GM21381 (cell line): Measurements from ENCODE around the gene NCKAP5.

Source experiments
- ATAC-seq: cut with Tn5 transposase; IDR thresholded peaks from one replicate; pipeline ENCODE4 v1.9.1; 2021; ENCODE audit warnings: mild to moderate bottlenecking, moderate library complexity; ENCODE audit not compliant: unreplicated experiment

NCKAP5 gene

DNA sequence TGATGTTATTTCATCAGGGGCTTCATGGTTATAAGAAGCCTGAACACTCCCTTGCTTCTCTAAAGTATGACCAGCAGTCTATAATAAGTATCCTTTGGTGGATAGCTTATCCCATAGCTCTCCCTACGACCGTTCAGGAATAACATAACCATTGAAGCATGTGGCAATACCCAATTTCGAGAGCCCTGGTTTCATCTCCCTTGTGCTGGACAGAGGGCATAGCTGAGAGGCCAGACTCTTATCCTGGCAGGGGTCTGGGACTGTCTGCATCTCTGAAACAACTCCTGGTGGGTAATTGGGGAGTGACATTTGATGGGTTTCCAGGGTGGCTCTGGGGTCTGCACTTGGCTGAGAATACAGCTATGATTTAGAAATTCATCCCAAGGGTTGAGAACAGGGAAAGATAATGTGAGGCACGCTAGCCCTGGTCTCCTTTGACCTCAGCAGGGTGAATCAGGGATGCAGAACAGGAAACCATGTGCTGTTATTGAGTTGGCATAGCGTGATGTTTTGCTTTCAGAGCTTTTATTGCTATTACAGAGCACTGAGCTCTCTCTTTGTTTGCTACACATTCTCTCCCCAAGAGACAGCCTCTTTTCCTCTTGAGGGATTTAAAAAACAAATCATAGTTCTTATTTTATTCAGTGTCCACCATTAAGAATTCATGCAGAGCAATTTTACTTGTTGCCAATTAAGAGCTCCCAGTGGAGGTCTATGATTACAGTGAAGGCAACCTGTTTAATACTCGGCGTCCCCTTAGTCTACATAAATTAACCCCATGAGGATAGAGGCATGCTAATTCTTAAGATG lies 274.5 kb downstream of the NCKAP5 start:
- ATAC-seq, result no peak

DNA sequence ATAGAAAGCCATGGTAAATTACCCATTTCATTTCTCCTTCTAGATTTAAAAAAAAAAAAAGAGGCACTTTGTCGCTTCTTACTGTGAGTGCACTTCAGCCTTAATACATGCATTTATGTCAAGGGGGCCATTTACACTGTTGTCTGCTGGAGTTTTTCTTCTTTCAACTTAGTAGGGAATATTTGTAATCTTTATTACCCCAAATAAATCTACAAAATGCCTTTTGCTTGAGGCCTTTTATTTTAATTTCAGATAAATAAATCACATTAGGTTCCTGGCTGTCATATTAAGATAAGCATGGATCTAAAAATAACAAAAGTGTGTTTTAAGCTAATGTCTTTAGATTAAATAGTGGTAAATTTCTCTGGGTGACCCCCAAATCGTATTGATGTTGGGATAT lies 276.0 kb downstream of the NCKAP5 start:
- no peak for ATAC-seq

DNA sequence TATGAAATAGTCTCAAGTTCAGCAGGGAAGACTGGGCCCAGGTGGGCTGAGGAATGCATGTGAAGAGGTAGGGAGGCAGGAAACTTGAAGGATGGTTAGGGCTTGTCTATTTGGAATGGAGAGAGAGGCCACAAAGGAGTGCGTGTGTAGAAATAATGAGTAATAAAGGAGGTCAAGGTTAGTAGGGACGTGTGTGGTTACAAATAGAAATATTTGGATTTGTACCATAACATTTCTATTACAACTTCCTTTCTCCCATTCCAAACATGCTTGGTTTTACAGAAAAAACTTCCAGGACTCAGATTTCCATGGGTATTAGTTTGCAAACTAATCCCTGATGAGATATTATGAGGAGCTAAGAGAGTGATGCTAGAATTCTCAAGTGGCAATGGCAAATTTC lies 280.6 kb downstream of the NCKAP5 start:
- ATAC-seq, result no peak

DNA sequence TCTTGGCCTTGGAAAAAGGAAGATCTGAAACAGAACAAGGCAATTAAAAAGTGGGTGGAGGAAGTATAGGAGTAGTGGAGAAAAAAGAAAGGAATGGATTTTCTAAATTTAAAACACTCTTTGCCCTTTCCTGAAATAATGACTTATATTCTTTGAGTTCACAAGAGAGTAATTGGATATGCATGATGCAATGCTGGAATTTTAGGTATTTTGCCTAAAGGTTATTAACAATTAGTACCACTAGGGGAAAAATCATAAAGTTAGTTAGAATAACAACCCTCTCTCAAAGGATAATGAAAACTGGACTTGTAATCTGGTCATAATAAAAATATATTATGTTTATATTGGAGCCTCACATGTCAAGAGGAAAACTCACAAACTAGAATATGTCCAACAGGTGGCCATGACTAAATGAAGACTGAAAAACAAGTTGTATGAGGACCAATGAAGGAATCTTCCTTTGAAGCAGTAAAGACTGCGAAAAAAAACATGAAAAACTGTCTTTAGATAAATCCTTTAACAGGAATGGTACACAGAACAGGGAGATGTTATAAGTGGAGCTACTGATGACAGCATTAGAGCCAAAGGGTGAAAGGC lies 281.8 kb downstream of the NCKAP5 start:
- no peak for ATAC-seq

DNA sequence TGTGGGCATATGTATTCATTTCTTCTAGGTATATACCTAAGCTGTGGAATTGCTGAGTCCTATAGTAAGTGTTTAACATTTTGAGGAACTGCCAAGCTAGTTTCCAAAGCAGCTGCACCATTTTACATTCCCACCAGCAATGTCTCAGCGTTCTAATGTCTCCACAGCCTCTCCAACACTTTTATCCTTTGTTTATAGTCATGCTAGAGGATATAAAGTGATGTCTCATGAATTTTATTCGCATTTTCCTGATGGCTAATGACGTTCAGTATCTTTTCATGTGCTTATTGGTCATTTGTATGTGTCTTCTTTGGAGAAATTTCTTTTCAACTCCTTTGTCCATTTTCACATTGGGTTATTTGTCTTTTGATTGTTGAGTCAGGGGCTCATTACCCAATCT lies 295.2 kb downstream of the NCKAP5 start:
- ATAC-seq, result no peak

DNA sequence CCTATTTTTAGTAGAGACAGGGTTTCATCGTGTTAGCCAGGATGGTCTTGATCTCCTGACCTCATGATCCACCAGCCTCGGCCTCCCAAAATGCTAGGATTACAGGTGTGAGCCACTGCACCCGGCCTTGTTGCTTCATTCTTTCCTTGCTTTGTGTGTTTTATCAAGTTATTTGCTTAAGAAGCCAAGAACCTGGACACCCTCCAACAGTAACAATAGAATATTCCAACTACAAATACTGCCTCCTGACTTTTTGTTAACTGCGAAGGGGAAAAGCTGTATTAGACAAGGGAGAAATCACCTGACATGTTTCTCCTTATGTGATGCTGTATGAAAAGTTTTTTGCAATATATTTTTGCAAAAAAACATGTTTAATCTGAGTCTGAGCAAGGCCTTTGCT lies 297.2 kb downstream of the NCKAP5 start:
- no peak for ATAC-seq

DNA sequence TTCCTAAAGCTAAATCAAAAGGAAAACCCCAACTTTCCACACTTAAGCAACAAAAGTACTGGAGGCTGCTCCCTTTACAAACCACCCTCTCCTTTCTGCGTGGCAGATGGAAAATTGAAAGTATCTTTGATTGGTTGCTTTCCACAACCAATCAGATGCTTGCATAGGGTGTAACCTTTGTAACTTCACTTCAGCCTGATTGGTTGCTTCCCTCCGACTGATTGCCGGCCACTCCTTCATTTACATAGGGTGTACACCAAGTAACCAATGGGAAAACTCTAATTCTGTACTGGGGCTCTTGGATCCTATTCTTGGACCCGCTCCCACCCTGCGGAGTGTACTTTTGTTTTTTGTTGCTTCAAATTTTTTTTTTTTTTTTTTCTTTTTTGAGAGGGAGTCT lies 297.7 kb downstream of the NCKAP5 start:
- ATAC-seq, result no peak

DNA sequence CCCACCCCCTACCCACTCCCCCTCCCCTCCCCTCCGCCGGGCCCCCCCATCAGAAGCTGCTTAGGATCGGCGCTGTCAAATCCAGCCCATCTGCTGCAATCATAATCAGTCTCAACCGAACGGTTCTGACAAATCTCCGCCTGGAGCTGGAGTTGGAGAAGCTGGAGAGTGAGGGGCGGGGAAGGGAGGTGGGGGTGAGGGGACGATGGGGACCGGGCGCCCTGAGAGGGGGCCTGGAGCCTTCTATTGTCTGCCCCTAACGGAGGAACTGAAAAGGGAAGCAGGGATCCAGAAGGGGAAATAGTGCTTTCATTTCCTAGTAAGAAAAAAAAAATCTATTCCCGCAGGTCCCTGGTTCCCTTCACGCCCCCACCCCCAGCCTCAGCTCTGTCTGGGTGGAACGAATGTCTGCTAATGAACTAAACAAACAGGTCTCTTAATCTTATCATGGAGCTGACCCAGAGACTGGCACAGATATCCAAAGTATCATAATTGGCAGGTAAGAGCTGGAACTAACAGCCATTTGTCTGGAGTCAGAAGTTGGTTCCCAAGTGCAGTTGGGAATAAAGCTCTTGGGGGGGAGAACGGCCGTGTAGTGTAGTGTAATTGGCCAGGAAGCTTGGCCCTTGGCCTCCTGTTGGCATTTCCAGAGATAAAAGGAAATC lies 301.2 kb downstream of the NCKAP5 start:
- ATAC-seq, result no peak

DNA sequence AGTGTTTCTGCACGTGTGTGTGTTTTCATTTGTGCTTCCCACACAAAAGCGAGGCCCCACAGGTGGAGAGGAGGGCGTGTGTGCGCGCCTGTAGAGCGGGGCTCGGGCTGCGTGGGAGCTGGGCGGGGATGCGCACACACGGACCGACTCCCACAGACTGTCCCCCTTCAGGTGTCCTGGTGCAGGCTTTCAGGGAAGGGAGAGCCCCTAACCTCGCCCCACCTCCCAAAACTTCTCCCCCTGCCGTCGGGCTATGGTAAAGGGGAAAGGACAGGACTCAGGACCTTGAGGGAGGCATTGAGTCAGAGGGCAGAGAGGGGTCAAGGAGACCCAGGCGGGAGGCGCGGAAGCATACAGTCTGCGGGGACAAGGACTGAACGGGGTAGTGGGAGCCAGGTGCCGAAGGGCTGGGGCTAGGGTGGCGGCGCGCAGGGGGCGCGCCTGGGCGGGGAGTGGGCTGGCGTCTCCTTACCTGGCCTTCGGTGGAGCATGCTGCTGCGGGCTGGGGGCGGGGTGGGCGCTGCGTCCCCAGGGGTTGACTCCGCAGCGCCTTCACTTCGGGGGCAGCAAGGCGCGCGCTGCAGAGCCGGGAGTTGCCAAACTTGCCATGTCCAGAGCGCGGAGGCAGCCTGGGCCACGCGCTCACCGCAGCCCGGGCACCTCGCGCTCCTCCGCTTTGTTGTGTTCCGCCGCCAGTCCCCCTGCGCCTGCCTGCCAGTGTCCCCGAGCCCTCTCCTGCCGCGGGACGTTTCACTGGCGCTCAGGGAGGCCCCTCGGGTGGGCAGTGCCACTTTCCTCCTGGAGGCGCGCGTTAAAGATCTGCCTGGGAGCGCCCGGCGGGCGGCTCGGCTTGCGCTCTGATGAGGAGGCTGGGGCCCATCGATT lies 302.0 kb downstream of the NCKAP5 start:
- no peak for ATAC-seq

DNA sequence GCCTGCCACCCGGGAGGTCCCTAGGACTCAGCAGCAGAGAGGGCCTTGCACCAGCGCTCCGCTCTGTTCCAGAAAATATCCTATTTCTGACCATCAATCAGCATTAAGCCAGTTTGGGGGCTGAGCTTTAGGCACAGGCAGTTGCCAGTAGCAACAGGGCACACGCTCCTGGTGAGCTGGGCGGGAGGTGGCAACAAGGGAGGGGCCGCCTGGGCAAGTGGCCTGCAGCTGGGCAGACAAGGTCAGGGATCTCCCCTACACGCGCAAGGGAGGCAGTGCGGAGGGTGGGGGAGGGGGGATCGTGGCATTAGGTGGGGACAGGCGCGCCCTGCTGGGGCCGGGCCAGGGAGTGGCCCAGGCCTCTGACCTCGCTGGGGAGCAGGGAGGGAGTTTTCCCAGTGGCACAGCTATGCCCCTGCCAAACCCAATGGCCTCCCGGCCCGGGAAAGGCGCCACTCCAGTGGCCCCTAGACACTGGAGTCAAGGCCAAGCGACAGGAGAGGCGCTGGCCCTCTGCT lies 302.8 kb downstream of the NCKAP5 start:
- no peak for ATAC-seq

DNA sequence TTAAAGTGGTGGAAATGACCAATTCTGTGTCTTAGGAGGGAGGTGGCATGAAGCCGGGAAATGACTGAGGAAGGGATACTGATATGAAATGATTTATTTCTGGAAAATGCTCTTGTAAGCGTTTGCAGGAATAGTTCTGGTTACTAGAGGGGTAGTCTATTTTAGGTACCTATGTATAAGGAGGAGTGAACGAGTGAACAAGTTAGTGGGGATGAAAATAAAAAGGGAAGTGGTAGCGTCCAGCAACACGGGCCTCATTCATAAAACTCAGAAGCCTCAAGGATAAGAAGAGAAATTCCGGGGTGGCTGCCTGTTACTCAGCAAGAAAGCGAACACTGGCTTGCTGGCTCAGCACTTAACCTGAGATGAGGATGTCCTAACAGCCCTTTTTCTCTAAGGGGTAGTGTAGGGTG lies 303.3 kb downstream of the NCKAP5 start:
- no peak for ATAC-seq

DNA sequence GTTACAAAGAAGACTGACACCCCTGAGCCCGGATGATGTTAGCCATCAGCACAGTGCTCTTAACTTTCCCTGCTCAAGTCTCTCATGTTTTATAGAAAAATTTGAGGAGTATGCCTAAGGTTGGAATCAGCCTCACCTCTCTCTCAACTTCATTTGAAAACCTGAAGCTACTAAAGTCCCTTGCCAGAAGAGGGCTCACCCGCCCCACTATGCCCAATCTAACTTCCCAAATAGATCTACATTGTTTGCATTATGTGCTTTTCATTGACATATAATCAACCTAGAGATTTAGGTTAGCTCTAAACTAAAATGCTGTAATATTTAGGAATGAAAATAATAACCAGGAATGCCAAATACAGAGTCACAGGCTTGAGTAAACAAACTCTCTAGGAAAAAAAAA lies 305.4 kb downstream of the NCKAP5 start:
- no peak for ATAC-seq

DNA sequence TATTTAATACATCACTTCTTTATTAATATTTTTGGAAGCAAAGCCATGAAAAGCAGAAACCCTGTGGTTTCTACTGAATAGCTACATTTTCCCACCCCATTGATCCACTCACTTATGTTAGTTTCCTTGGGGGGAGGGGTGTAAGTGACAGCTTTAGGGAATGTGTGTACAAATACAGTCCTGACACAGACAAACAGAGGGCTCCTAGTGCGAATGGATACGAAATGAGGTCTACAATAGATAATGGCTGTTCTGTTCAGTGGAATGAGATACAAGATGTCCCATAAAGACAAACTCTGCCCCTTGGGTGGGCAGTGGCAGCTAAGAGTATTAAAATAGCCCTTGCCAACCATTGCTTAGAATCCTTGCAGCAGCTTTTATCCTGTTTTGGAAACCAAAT lies 312.9 kb downstream of the NCKAP5 start:
- ATAC-seq, result no peak

DNA sequence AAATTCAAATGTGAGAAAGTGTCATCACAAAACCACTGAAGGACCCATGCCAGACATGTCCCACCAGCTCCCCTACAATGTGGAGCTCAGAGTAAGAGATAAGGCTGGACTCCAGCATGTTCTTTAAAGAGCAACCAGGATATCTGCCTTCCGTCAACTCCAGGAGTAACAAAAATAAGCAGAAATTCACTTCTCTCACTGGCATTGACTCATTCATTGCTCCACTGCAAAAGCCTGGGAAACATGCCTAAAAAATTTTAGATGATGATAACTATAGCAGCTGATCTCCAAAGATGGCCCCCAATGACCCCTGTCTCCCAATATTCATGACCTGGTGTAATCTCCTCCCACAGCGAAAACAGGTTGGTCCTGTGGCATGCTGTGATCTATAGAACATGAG lies 314.5 kb downstream of the NCKAP5 start:
- ATAC-seq, result no peak

DNA sequence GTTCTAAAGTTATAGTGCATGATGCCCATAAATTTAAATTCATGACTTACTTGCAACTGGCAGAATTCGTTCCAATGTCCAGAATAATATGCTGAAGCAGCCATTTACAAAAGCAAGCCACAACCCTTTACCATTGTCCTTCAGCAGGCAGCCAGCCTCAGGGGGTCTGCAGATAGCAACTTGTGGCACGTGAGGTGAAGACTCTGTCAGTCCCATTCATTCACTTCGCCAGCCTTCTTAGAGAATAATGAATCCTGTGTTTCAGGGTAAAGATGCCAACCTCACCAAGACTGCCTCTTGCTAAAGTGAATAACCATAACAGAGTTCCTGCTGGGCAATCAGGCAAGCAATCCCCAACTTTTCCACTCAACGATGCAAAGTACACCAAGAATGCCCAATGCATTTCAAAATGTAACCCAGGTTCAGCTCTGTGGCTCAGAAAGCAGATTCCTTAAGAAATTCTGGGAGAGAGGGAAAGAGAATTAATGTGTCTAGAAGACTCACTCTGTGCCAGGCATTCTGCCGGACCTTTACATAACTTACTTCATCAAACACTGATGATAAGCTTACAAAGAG lies 315.4 kb downstream of the NCKAP5 start:
- ATAC-seq, result no peak

DNA sequence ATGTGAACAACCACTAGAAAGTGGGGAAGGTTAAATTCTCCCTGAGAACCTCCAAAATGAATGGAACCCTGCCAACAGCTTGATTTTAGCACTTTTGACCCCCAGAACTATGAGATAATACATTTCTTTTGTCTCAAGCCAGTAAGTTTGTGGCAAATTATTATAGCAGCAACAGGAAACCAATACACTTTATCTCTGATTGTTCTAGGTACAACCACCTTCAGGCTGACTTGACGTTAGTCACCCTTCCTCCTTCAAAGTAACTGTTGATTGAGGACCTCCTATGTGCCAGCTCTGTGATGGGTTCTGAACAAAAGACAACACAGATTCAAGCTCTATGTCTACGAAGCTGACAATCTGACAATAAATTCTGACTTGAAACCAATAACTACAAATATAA lies 318.9 kb downstream of the NCKAP5 start:
- no peak for ATAC-seq

DNA sequence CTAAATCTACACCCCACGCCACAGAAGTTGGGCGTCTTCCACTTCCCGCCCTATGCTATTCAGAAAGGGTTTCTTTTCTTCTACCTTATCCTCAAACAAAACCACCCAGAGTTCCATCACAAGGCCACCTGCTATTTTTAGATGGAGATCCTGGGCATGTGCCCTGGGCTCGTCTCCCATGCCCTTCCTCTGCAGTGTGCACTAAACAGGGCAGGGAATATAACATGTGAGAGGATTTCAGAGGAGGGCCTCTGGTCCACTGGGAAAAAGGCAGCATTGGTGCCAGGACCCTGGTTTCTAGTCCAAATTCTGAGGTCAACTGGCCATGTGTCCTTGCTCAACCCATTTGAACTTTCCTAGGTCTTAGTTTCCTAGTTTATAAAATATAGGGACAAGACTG lies 320.0 kb downstream of the NCKAP5 start:
- no peak for ATAC-seq

DNA sequence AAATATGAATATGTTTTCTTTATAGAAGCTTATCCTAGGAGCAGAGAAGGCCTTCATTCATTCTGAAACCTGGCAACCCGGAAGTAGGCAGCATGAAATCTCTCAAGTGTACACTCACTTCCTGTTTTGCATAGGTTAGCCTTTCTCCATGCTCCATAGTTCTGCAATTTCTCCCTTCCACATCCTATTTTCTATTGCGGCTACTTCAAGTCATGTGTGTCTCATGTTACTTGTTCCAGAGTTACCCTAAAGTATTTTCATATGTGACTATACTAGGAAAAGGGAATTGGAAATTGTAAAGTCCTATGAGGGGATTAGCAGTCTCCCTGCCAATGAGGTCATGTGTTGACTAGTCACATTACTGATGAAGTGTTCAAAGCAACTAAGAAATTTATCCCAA lies 320.6 kb downstream of the NCKAP5 start:
- no peak for ATAC-seq

DNA sequence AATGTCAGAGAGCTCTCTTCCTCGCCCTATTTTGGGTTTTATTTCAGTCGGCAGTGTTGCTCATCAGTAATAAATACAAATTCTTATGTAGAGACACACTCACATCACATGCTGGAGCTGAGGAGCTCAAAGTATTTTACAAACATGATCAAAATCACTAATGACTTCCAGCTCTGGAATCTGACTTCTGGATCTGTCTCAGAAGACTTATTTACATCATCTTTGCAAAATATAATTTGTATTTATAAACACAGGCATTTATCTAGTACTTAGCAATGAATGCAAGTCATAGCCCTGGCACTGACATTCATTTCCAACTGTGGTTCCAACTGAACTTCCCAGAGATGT lies 327.1 kb downstream of the NCKAP5 start:
- ATAC-seq, result no peak

DNA sequence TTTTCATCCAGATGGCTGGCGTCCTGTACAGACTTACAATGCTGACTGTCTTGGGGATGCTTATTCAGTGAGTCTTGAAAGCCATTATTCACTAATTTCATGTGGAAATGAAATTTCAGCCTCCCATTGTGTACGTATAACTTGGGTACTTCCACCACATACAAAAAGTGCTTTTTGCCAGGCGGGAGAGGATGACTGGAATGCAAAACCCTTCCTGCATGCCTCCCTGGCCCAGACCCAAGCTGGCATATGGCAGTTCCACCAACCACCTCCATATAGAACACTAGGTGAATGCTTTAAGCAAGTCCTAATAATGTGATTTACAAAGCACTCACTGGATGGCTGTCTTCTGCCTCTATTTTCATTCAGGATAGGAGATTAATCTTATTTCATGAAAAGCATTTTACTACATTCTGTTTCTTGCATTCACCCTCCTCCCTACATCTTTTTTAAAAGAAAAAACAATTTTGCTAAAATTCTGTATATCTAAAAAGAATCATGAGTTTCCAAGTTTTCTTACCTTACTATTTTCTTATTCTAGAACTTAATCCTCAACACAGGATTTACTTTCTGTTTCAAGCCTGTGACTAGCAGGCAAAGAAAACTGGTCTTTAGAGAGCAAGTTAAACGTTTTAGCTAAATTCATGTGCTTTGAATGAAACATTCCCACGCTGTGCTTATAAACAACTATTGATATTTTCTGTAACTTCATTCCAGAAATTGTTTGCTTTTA lies 327.6 kb downstream of the NCKAP5 start:
- ATAC-seq, result no peak
